Activated CD8-positive, alpha-beta T cell treated with anti-CD3 and anti-CD28 coated beads, Interleukin-2, amount 10 ng/mL, durations not matched to agents 7 days and 5 days (primary cell): ENCODE measurements around the gene CHM. TPM values are rescaled to one million over a fixed set of nuclear protein-coding genes. Genes with fewer than 3 reads are reported as not detected.
"Not testable (repeated sequence)": the region's sequence is repeated elsewhere in the genome, so short reads cannot be mapped to it uniquely, and the experiment has no call there.

Experiments used
- ATAC-seq: fragments of 150-1000 bp; cut with Tn5 transposase; one replicate; pipeline ENCODE4 v1.10.0; 2021; ENCODE audit warnings: moderate library complexity
- CTCF ChIA-PET: fragments of 350-600 bp; sonication (Branson Sonifier 250); formaldehyde crosslinking; loops from one replicate; lab custom pipeline; 2021; ENCODE audit warnings: antibody characterized with exemption; lab: Charles Lee
- POLR2A ChIA-PET: fragments of 350-600 bp; sonication (Branson Sonifier 250); formaldehyde crosslinking; loops from one replicate; lab custom pipeline; 2021; ENCODE audit warnings: antibody characterized with exemption; lab: Charles Lee
- DNase-seq: peaks from one replicate; pipeline ENCODE4 v3.0.0-alpha.2; 2020
- H3K27ac Mint-ChIP-seq: one replicate; pipeline ENCODE4 v1.8.0; 2021; ENCODE audit warnings: mild to moderate bottlenecking, mixed read lengths
- H3K27me3 Mint-ChIP-seq: one replicate; pipeline ENCODE4 v1.8.0; 2021; ENCODE audit warnings: low read depth, mixed read lengths
- H3K36me3 Mint-ChIP-seq: one replicate; pipeline ENCODE4 v1.8.0; 2021; ENCODE audit warnings: low read depth, mixed read lengths
- H3K4me1 Mint-ChIP-seq: one replicate; pipeline ENCODE4 v1.8.0; 2021; ENCODE audit warnings: low read depth, mixed read lengths
- H3K4me3 Mint-ChIP-seq: one replicate; pipeline ENCODE4 v1.8.0; 2021; ENCODE audit warnings: mild to moderate bottlenecking, mixed read lengths
- H3K9me3 Mint-ChIP-seq: one replicate; pipeline ENCODE4 v1.8.0; 2022; ENCODE audit warnings: mixed read lengths; ENCODE audit not compliant: insufficient read depth
- total RNA-seq, 2 experiments: library from RNA; stranded (reverse); gene quantifications; one replicate each; pipeline ENCODE4 v1.2.3, GENCODE V29; 2021

The CHM gene
- total RNA-seq, 2 experiments from 2014 or later, result 13.2 to 17.9 TPM

DNA sequence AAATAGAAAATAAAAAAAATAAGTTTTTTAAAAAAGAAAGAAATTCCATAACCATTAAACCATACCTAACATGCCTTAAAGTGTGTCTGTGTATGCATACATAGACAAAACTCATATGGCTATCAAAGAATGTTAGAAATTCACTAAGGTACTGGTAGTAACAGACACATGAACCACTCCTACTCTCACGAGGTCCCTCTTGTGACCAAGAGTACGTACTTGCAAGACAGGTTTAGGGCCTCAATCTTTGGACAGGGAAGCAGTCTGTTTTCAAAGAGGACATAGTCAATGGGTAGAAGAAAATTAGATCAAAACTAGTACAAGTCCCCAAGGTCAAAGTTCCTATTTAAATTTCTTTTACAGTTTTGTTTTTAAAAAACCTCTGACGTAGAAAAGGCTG lies 117.3 kb downstream of the CHM start:
- Mint-ChIP-seq H3K4me3 (no peak overlapping the region), H3K27ac (no peak overlapping the region), H3K36me3 (no peaks in the 10 kb centered on the region), H3K4me1 (no peaks in the 10 kb centered on the region), H3K9me3 (no peaks in the 10 kb centered on the region), H3K27me3 (no peaks in the 10 kb centered on the region)
- ChIA-PET CTCF (no interaction called here), POLR2A (no interaction called here)
- DNase-seq (no peak), ATAC-seq (no peak)

DNA sequence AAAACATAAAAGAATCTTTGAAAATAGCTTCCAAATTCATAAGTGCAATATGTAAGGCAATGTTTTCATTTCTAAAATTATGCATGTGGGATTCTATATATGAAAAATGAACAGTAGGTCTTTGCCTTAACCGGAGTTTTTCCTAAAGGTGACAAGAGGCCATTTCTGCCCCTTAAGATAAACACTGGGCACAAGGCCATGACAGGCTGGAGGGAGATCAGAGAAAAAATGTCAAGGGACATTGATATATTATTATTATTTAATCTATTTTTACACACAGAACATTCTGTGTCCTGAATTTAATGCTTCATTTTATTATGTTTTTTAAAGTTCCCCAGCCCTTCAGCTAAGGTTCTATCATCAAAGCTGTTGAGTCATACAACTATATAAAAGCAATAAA lies 118.8 kb downstream of the CHM start:
- CTCF ChIA-PET, result no interaction called here
- Mint-ChIP-seq H3K4me1 (no peaks in the 10 kb centered on the region), H3K27me3 (no peaks in the 10 kb centered on the region), H3K27ac (no peak overlapping the region), H3K9me3 (no peaks in the 10 kb centered on the region), H3K36me3 (peaks cover under 1% of the 10 kb centered on the region), H3K4me3 (no peak overlapping the region)
- POLR2A ChIA-PET, result no interaction called here
- no peak for ATAC-seq
- no peak for DNase-seq

DNA sequence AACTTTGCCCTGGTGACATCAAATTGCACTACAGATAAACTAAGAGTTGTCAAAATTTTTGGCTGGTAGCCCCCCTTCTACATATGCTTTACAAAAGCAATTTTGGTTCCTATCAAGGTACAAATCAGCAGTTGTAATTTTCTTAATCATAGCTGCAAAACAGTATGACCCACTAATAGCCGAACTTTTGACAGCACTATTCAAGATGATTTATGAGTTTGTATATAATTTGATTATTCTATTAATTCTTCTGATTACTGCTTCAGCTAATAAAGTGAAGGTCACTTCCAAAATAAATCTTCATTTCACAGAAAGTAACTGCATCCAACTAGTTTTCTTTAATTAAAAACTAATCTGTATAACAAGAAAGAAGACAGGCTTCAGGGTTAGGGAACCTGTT lies 119.6 kb downstream of the CHM start:
- Mint-ChIP-seq H3K9me3 (no peaks in the 10 kb centered on the region), H3K27ac (no peak overlapping the region), H3K27me3 (no peaks in the 10 kb centered on the region), H3K36me3 (peaks cover 3% of the 10 kb centered on the region), H3K4me1 (no peaks in the 10 kb centered on the region), H3K4me3 (no peak overlapping the region)
- POLR2A ChIA-PET, result no interaction called here
- ATAC-seq (no peak), DNase-seq (no peak)
- CTCF ChIA-PET, result no interaction called here

DNA sequence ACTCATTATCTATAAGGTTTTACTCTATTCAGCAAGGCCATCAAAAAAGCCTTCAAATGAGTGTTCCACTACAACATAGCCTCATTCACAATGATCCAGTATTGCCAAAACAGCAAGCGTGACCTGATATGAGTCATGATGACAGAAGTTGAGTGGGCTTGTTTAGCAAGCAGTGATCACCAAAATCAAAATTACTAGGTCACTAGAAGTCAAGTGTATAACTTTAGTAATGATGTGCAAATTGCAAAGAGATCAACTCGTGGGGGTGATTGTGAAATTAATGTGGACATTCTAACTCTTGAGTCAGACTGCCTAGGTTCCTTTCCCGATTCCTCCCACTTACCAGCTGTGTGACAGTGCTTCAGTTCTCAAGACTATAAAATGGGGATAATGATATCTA lies 124.5 kb downstream of the CHM start:
- Mint-ChIP-seq H3K27ac (no peak overlapping the region), H3K4me1 (no peaks in the 10 kb centered on the region), H3K27me3 (no peaks in the 10 kb centered on the region), H3K4me3 (no peak overlapping the region), H3K9me3 (peaks cover 3% of the 10 kb centered on the region), H3K36me3 (peaks cover 3% of the 10 kb centered on the region)
- no peak for DNase-seq
- CTCF ChIA-PET, result no interaction called here
- no peak for ATAC-seq
- POLR2A ChIA-PET, result no interaction called here

DNA sequence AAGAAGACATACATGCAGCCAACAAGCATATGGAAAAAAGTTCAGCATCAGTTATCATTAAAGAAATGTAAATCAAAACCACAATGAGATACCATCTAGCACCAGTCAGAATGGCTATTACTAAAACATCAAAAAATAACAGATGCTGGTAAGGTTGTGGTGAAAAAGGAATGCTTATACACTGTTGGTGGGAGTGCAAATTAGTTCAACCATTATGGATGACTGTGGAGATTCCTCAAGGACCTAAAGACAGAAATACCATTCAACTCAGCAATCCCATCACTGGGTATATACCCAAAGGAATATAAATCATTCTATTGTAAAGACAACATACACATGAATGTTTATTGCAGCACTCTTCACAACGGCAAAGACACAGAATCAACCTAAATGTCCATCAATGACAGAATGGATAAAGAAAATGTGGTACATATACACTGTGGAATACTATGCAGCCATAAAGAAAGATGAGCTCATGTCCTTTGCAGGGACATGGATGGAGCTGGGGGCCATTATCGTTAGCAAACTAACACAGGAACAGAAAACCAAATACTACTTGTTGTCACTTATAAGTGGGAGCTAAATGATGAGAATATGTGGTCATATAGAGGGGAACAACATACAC lies 130.6 kb downstream of the CHM start:
- ATAC-seq, CTCF ChIA-PET, H3K27ac Mint-ChIP-seq, DNase-seq, H3K27me3 Mint-ChIP-seq, H3K36me3 Mint-ChIP-seq, H3K4me3 Mint-ChIP-seq, H3K4me1 Mint-ChIP-seq: not testable (repeated sequence)
- peaks cover 12% of the 10 kb centered on the region for H3K9me3 Mint-ChIP-seq
- POLR2A ChIA-PET, result interaction anchor here (0.6 kb wide), 1 partner anchor 22 kb away, joined by 3 read pairs; no protein-coding TSS in a partner anchor

DNA sequence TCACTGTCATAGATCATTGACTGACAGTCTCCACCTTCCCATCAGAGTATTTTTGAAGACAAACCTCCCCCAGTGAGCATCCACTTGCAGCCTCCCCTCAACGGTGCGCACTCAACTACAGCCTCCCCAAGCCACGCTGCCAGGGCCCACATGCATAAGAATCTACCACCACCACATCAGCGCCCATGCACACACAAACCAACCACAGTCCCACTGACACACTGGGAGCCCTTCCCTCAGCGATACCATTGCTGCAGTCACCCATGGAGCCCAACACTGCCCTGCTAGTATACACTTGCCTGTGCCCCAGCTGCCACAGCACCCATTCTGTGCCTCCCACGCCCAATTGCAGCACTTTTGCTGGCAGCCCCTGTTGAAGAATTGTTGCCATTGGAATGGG lies 132.9 kb downstream of the CHM start:
- ATAC-seq, result no peak
- Mint-ChIP-seq H3K4me1 (no peaks in the 10 kb centered on the region), H3K36me3 (peaks cover 12% of the 10 kb centered on the region), H3K4me3 (no peak overlapping the region), H3K27me3 (no peaks in the 10 kb centered on the region), H3K9me3 (peaks cover 12% of the 10 kb centered on the region), H3K27ac (no peak overlapping the region)
- CTCF ChIA-PET, result no interaction called here
- POLR2A ChIA-PET, result no interaction called here
- no peak for DNase-seq

DNA sequence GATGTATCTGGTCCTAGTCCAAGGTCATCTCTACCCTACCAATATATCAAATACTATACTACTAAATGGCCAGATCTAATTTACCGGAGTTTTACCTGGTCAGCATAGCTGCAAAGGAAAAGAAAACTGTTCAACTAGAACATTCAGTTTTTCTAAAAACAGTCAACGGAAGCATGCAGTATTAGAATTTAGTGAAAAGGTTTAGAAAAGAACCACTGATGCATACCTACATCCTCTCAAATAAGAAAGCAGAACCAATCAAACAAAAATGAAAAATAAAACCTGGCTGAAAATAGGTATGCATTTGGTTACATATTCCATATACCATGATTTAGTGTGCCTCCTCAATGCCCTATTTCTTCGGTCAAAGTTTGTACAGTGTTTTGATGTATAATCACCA lies 140.0 kb downstream of the CHM start:
- H3K4me1 Mint-ChIP-seq, result no peaks in the 10 kb centered on the region
- no peak overlapping the region for H3K27ac Mint-ChIP-seq
- CTCF ChIA-PET, result no interaction called here
- ATAC-seq (no peak), DNase-seq (no peak)
- POLR2A ChIA-PET, result no interaction called here
- H3K36me3 Mint-ChIP-seq, result peaks cover 3% of the 10 kb centered on the region
- no peak overlapping the region for H3K4me3 Mint-ChIP-seq
- H3K27me3 Mint-ChIP-seq, result no peaks in the 10 kb centered on the region
- H3K9me3 Mint-ChIP-seq, result no peaks in the 10 kb centered on the region

DNA sequence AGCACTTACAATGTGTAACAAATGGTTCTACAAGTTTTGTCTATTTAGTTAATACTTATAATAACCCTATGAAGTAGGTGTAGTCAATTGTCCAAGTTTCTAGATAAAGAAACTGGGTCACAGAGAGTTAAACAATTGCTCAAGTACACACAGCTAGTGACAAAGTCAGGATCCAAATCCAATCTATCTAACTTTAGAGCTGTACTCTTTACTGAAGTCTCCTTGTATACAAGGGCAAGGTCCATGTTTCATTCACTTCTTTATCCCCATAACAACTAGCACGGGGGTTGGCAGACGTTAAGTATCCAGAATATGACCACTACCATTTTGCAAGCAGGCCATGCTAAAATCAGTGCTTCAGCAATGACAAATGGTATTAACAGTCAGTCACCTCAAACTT lies 141.0 kb downstream of the CHM start:
- POLR2A ChIA-PET, result no interaction called here
- CTCF ChIA-PET, result no interaction called here
- peaks cover 3% of the 10 kb centered on the region for H3K36me3 Mint-ChIP-seq
- DNase-seq (no peak), ATAC-seq (no peak)
- H3K9me3 Mint-ChIP-seq, result no peaks in the 10 kb centered on the region
- H3K27ac Mint-ChIP-seq, result no peak overlapping the region
- H3K27me3 Mint-ChIP-seq, result no peaks in the 10 kb centered on the region
- no peaks in the 10 kb centered on the region for H3K4me1 Mint-ChIP-seq
- no peak overlapping the region for H3K4me3 Mint-ChIP-seq

DNA sequence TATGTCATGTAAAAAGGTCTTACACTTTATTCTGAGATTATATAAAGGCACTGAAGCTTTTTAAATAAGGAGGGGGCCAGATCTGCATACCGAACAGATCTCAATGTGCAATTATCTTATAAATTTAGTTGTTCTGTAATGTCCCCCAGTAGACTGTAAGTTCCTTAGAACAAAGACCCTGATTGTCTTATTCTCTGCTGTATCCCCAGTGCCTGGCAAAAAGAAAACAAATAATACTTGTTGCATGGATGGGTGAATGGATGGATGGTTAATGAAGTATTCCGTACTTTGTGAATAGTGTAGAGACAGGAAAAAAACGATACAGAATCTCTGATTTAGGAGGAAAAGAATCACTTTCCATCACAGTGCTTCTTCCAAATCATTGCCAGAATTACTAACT lies 141.5 kb downstream of the CHM start:
- H3K36me3 Mint-ChIP-seq, result peaks cover 3% of the 10 kb centered on the region
- DNase-seq (no peak), ATAC-seq (no peak)
- POLR2A ChIA-PET, result no interaction called here
- H3K27ac Mint-ChIP-seq, result no peak overlapping the region
- H3K4me3 Mint-ChIP-seq, result no peak overlapping the region
- H3K9me3 Mint-ChIP-seq, result no peaks in the 10 kb centered on the region
- H3K4me1 Mint-ChIP-seq, result no peaks in the 10 kb centered on the region
- H3K27me3 Mint-ChIP-seq, result no peaks in the 10 kb centered on the region
- CTCF ChIA-PET, result no interaction called here

DNA sequence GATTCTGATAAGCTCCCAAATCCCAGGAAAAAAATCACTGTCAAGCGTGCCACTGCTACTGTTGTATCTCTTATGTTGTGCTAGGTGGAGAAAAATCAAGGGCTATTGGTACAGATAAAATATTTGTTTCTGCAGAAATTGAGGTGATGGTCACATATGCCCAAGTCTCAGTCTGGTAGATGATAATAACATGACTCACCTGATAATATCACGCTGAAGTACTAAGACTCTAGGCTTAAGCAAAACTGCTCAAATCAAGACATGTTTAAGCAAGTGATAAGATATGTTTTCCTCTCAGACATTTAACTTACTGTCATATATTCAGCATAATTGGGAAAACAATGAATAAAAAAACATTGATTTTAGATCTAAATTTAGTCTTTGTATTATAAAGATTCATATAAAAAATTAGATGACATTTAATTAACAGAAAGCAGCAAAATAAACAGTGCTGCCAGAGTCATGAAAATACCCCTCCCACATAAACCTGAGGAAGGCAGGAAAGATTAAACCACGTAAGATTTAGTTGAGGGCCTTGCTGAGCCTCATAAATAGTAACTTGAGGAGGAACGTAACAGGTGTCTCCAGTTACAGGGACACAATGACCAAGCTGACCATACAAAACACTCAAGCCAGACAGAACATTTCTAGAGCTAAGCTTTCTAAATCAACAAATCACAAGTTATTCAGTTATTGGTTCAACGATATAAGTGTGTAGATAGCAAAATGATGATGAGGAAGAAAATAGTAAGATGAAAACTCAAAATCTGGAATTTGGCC lies 143.5 kb downstream of the CHM start:
- Mint-ChIP-seq H3K27me3 (no peaks in the 10 kb centered on the region), H3K4me1 (no peaks in the 10 kb centered on the region), H3K9me3 (no peaks in the 10 kb centered on the region), H3K4me3 (no peak overlapping the region), H3K36me3 (no peaks in the 10 kb centered on the region), H3K27ac (no peak overlapping the region)
- no peak for DNase-seq
- ChIA-PET CTCF (no interaction called here), POLR2A (no interaction called here)
- ATAC-seq, result no peak

DNA sequence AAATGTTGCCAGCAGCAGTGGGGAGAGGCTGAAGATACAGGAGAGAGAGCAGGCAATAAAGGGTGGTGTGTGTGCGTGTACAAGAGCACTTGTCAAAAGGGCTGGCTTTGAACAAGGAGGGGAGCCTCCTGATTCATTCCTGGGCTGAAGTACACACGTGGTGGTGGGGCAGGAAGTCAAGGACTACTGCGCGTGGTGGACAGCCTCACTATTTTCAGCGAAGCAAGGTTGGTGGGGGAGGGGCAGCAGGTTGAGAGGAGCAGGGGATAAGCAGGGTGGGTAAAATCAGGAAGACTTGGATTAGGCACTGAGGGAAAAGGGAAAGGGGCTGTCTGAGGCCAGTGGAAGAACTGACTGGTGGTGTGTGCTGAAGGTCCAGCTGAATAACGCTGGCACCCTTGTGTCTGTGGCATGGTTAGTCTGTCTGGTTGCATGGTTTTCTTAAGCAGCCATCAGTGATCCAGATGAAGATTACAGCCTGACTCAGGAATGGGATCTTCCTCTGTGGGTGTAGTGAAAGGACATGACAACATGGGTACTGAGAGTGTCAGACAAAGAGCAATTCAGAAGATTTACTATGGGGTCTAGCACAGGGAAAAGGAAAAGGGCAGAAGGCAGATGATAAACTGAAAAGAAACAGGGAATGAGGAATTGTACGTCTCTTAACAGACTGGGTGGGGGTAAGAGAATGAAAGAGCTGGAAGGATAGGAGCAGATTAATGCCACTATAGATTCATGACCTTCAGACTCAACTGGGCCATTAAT lies 149.8 kb downstream of the CHM start:
- Mint-ChIP-seq H3K4me3 (no peak overlapping the region), H3K36me3 (peaks cover 9% of the 10 kb centered on the region), H3K27me3 (no peaks in the 10 kb centered on the region), H3K9me3 (no peaks in the 10 kb centered on the region), H3K4me1 (no peaks in the 10 kb centered on the region), H3K27ac (no peak overlapping the region)
- ATAC-seq (no peak), DNase-seq (no peak)
- CTCF ChIA-PET, result no interaction called here
- POLR2A ChIA-PET, result no interaction called here

DNA sequence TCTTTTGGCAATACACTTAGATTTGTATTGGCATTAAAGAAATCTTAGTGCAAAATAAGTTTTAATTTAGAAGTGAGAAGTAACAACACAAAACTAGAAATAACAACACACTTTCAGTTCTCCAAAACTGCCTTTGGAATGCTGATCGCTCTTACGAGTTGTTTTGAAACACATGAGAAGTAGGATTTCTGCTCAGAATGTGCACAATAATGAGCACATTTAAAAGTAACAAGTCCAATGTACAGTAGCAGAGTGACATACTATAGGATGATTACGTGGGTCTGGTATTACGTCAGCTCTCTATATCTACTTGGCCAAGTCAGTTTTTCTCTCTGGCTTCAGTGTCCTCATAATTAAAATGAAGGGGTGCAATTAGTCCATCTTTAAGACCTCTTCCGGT lies 164.8 kb downstream of the CHM start:
- no peak overlapping the region for H3K27ac Mint-ChIP-seq
- no peaks in the 10 kb centered on the region for H3K27me3 Mint-ChIP-seq
- H3K4me1 Mint-ChIP-seq, result no peaks in the 10 kb centered on the region
- ChIA-PET POLR2A (no interaction called here), CTCF (no interaction called here)
- H3K9me3 Mint-ChIP-seq, result no peaks in the 10 kb centered on the region
- no peak overlapping the region for H3K4me3 Mint-ChIP-seq
- DNase-seq (no peak), ATAC-seq (no peak)
- peaks cover 2% of the 10 kb centered on the region for H3K36me3 Mint-ChIP-seq
